HG02852 (cell line): ENCODE measurements around the gene SYNGR4.

Experiments
- ATAC-seq: cut with Tn5 transposase; IDR thresholded peaks from one replicate; pipeline ENCODE4 v1.9.1; 2021; ENCODE audit warnings: mild to moderate bottlenecking, moderate library complexity; ENCODE audit not compliant: unreplicated experiment

The SYNGR4 gene

DNA sequence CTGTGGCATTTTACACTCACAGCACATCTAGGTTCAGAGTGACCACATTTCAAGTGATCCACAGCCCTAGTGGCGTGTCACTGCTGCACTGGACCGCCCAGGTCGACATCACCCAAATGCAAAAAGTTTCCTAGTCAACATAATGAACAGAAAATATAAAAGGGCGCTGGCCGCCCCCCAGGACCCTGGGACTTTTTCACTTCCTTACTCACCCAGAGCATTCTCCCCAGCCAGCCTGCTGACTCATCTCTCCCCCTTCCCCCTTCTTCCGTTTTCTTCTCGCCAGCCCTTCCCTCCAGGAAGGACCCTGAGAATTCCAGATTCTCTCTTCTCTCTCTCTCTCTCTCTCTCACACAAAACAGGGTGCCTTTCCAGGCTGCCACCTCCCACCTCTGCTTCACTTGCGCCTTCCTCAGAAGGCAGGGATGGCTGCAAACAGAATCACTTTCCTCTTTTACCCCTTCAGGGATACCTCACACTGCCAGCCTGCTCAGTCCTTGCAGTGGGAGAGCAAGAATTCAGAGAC is 60.6 kb downstream of the SYNGR4 start:
- ATAC-seq: no peak
